ENCODE results near the gene ACSS2. TPM values are rescaled to one million over a fixed set of nuclear protein-coding genes. Genes with fewer than 3 reads are reported as not detected.

ACSS2 gene
- 32.9 and 39.7 TPM in 2 replicates for total RNA-seq

GRCh38 chr20:34876406-34877282, at the start of gene ACSS2:
Gene ACSS2 (plus strand): TSS chr20:34876612. CDS start chr20:34876646, 34 bp downstream.

DNA sequence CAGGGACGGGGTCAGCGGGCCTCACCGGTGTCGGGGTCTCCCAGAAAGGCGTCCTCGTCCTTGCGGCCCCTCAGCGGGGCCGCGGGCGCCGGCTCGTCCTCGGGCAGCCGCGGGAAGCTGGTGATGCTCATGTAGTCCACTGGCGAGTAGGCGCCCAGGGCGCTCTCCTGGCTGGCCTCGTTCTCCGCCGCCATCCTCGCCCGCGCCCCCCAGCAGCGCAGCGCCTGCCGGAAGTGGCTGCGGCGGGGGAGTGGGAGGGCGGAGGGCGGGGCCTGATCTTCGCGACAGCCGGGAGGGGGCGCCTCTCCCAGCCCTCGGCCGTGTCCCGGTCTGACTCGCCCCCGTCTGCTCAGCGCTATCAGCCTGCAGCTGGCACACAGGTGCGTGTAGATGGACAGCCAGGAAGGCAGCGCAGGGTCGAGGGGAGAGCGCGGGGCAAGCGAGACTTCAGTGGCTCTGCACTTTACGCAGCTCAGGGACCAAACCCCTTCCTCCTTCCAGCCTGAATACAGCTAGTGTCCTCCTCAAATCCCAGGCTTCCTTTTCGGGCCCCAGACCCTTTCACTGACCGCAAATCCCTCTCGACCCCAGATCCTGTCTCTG, 3.7 kb upstream of the ACSS2 start, which contains the start of gene GGT7:
GGT7 (minus strand) TSS at position 235 of the 603 bp plus-strand sequence; CDS start at position 194, 41 bp downstream.

DNA sequence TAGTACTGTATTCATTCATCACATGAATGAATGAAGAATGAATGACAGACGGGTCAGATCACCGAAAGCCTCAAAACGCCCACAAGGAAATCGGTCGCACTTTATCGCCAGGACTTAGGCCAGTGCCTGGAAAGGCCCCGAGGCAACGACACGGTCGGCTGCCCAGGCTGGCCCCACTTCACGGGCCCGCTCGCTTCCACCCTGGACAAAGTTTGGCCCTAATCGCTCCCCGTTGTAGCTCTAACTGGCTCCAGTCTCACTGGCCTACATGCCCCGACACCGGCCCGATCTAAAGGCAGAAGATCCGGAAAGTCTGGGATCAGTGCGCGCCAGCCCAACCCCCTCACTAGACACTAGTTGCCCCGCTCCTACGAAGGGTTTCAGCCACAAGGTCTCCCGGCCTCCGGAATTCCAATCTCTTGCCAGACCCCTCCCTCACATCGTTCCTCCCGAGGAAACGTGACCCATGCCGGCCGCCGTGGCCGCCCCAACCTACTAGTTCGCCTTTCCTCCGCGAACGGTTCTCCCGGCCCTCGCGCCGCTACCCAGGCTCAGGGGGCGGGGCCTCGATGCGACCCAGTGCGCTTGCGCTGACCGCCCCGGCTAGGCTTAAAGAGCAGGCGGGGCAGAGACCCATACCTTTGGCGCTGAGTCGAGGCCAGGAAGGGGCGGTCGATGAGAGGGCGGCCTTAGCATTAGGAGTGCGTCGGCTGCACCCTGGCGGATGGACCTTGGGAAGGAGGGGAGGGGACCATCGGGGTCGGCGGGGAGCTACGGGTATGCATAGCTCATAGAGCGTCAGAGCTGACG, 79.0 kb downstream of the ACSS2 start, which contains the start of the genes GSS and MYH7B:
GSS (minus strand) TSS at position 576 of the 810 bp plus-strand sequence. CDS start 3,954 bp downstream, outside the sequence.
MYH7B (plus strand) TSS at position 638 of the 810 bp plus-strand sequence. CDS start 22,138 bp downstream, outside the sequence.

Other genes with a start within 250 kb of the ACSS2 start
- gene PIGU, start 199.5 kb upstream of the ACSS2 start, total RNA-seq: 14.7 and 15.7 TPM in 2 replicates
- gene TP53INP2, start 172.3 kb upstream of the ACSS2 start, total RNA-seq: 8.9 and 14.1 TPM in 2 replicates
- gene NCOA6, start 51.0 kb upstream of the ACSS2 start, total RNA-seq: 8.5 and 9.1 TPM in 2 replicates
- 8.2 and 8.4 TPM in 2 replicates for gene GGT7, start 3.8 kb upstream of the ACSS2 start, total RNA-seq
- 48.3 and 50.0 TPM in 2 replicates for gene GSS, start 79.2 kb downstream of the ACSS2 start, total RNA-seq
- gene MYH7B, start 79.3 kb downstream of the ACSS2 start, total RNA-seq: 0.11 and 0.13 TPM in 2 replicates
- gene TRPC4AP, start 216.2 kb downstream of the ACSS2 start, total RNA-seq: 86.2 and 88.6 TPM in 2 replicates